Progenitor cell of endocrine pancreas (in vitro differentiated cells): ENCODE results near the gene RPS4Y2. TPM values are rescaled to one million over a fixed set of nuclear protein-coding genes. Genes with fewer than 3 reads are reported as not detected.

Experiments used
- DNase-seq: peaks from one replicate; pipeline ENCODE4 v3.0.0; 2021; ENCODE audit warnings: low spot score; ENCODE audit not compliant: unreplicated experiment
- H3K27ac Mint-ChIP-seq: 2 replicates; pipeline ENCODE4 v1.8.0; 2021; ENCODE audit warnings: mild to moderate bottlenecking, moderate library complexity, mixed read lengths
- H3K27me3 Mint-ChIP-seq: 2 replicates; pipeline ENCODE4 v1.8.0; 2021; ENCODE audit warnings: mixed read lengths
- H3K36me3 Mint-ChIP-seq: 2 replicates; pipeline ENCODE4 v1.8.0; 2022; ENCODE audit warnings: mixed read lengths; ENCODE audit not compliant: insufficient read depth
- H3K4me1 Mint-ChIP-seq: 2 replicates; pipeline ENCODE4 v1.8.0; 2021; ENCODE audit warnings: low read depth, mixed read lengths
- H3K4me3 Mint-ChIP-seq: 2 replicates; pipeline ENCODE4 v1.8.0; 2021; ENCODE audit warnings: low read depth, mild to moderate bottlenecking, moderate library complexity, mixed read lengths
- H3K9me3 Mint-ChIP-seq: 2 replicates; pipeline ENCODE4 v1.8.0; 2021; ENCODE audit warnings: low read depth, mixed read lengths
- total RNA-seq: library from RNA; stranded (reverse); gene quantifications from 2 replicates; pipeline ENCODE4 v1.2.1, GENCODE V29; 2021
- TF ChIP-seq, protein P1 (sequence below): fragments of 200-600 bp; sonication (generic); IDR thresholded peaks from one replicate; pipeline ENCODE4 v1.5.0; 2021; ENCODE audit warnings: antibody characterized with exemption, mild to moderate bottlenecking; ENCODE audit not compliant: unreplicated experiment

RPS4Y2 gene
- total RNA-seq, 1 donor from 2014 or later: not detected

GRCh38 chrY:20770755-20771154, 14.8 kb downstream of the RPS4Y2 start:
- Mint-ChIP-seq H3K9me3 (no peaks in the 10 kb centered on the region), H3K27ac (no peak overlapping the region), H3K4me1 (no peaks in the 10 kb centered on the region), H3K4me3 (no peak overlapping the region), H3K36me3 (no peaks in the 10 kb centered on the region), H3K27me3 (no peaks in the 10 kb centered on the region)
- TF ChIP-seq, protein P1, sequence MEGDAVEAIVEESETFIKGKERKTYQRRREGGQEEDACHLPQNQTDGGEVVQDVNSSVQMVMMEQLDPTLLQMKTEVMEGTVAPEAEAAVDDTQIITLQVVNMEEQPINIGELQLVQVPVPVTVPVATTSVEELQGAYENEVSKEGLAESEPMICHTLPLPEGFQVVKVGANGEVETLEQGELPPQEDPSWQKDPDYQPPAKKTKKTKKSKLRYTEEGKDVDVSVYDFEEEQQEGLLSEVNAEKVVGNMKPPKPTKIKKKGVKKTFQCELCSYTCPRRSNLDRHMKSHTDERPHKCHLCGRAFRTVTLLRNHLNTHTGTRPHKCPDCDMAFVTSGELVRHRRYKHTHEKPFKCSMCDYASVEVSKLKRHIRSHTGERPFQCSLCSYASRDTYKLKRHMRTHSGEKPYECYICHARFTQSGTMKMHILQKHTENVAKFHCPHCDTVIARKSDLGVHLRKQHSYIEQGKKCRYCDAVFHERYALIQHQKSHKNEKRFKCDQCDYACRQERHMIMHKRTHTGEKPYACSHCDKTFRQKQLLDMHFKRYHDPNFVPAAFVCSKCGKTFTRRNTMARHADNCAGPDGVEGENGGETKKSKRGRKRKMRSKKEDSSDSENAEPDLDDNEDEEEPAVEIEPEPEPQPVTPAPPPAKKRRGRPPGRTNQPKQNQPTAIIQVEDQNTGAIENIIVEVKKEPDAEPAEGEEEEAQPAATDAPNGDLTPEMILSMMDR: no peak
- no peak for DNase-seq

DNA sequence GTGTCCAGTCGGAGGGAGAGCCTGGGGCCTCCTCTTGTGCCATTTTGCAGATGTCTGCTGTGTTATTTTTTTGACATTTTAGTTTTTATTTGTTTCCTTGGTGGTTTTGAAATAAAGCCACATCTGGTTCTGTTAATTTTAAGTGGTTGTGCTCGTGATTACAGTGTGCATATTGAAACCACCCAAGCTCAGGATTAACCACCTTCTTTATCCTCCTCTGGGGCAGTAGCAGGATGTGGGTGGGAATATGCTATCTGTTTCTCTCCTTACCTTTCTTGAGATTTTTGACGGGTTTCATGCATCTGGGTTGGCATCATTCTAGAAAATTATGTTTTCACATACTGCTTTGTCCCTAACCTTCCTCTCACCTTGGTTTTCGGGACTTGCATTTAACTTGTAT, 20.2 kb downstream of the RPS4Y2 start:
- Mint-ChIP-seq H3K27ac (no peak overlapping the region), H3K4me1 (no peaks in the 10 kb centered on the region), H3K9me3 (no peaks in the 10 kb centered on the region), H3K36me3 (no peaks in the 10 kb centered on the region), H3K4me3 (no peak overlapping the region), H3K27me3 (no peaks in the 10 kb centered on the region)
- DNase-seq: no peak
- TF ChIP-seq, protein P1: no peak

GRCh38 chrY:20780104-20780654, 24.3 kb downstream of the RPS4Y2 start:
- Mint-ChIP-seq H3K27me3 (no peaks in the 10 kb centered on the region), H3K4me3 (no peak overlapping the region), H3K27ac (no peak overlapping the region), H3K36me3 (no peaks in the 10 kb centered on the region), H3K9me3 (no peaks in the 10 kb centered on the region), H3K4me1 (no peaks in the 10 kb centered on the region)
- DNase-seq: no peak
- TF ChIP-seq, protein P1: no peak

DNA sequence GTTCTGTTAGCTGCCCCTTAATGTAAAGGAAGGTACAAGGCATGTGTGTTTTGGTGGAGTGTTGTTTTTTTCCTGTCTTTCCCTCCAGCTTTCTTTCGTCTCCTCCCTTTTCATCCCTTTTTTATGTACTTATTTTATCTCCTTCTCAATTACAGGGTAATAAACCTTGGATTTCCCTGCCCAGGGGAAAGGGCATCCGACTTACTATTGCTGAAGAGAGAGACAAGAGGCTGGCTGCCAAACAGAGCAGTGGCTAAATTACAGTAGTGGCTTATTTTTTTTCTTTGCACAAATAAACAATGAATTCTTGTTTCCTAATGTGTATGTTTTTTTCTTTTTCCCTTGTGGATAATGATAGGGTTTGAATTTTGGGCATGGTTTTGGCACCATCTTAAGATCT, 24.9 kb downstream of the RPS4Y2 start:
- H3K9me3 Mint-ChIP-seq: no peaks in the 10 kb centered on the region
- no peak for DNase-seq
- TF ChIP-seq, protein P1: no peak
- H3K27me3 Mint-ChIP-seq: no peaks in the 10 kb centered on the region
- H3K4me1 Mint-ChIP-seq: no peaks in the 10 kb centered on the region
- no peak overlapping the region for H3K4me3 Mint-ChIP-seq
- H3K27ac Mint-ChIP-seq: no peak overlapping the region
- H3K36me3 Mint-ChIP-seq: no peaks in the 10 kb centered on the region

DNA sequence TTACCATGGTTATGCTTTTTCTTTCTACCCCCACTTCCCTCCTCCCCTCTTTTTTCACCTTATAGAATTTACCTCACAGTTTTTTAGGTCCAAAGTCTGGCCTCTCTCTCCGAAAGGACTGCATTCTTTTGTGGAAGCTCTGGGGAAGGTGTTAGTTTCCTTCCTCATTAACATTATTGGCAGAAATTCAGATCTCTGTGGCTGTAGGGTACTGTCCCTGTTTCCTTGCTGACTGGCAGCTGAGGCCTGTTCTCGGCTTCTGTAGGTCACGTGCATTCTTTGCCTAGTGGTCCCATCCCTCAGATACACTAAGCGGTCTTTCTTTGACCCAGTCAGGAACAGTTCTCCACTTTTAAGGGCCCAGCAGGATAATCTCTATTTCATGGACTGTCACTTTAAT, 25.5 kb downstream of the RPS4Y2 start:
- Mint-ChIP-seq H3K27ac (no peak overlapping the region), H3K36me3 (no peaks in the 10 kb centered on the region), H3K4me3 (no peak overlapping the region), H3K27me3 (no peaks in the 10 kb centered on the region), H3K9me3 (no peaks in the 10 kb centered on the region), H3K4me1 (no peaks in the 10 kb centered on the region)
- no peak for DNase-seq
- TF ChIP-seq, protein P1: no peak
